ENCODE results near the gene CCDC127.

- TF ChIP-seq POLR2A (IDR thresholded peaks at IDR 0.05; ENCODE audit: low read depth, low read length): no peak
- TF ChIP-seq TAF1 (IDR thresholded peaks at IDR 0.05; ENCODE audit: low read depth, low read length): no peak
These were observed 22.4 kb downstream of the CCDC127 start for GRCh38 chr5:195401-196160.

Measured in GM12891 (cell line).